ENCODE data around the gene PAPSS1.

The PAPSS1 gene

GRCh38 chr4:107719922-107720722 is at the start of gene PAPSS1:
TSS of gene PAPSS1 (minus strand) at chr4:107720234. CDS start at chr4:107720179, 55 bp downstream.
- in situ Hi-C loops (cut with MboI; ENCODE audit: low sequenced_read_pairs): no loop called here

- in situ Hi-C loops (cut with MboI; ENCODE audit: low sequenced_read_pairs): no loop called here
These were observed 40.4 kb upstream of the PAPSS1 start for GRCh38 chr4:107760281-107760947.

GRCh38 chr4:107757864-107758476 is 37.9 kb upstream of the PAPSS1 start:
- in situ Hi-C loops (cut with MboI; ENCODE audit: low sequenced_read_pairs): loop anchor here (10.0 kb wide), 1 partner anchor 157 kb away; no protein-coding TSS in a partner anchor

- in situ Hi-C loops (cut with MboI; ENCODE audit: low sequenced_read_pairs): loop anchor here (10.0 kb wide), 1 partner anchor 158 kb away; no protein-coding TSS in a partner anchor
These were observed 37.2 kb upstream of the PAPSS1 start for GRCh38 chr4:107757283-107757682.

- in situ Hi-C loops (cut with MboI; ENCODE audit: low sequenced_read_pairs): loop anchor here (10.0 kb wide), 1 partner anchor 159 kb away; no protein-coding TSS in a partner anchor
These were observed 35.9 kb upstream of the PAPSS1 start for GRCh38 chr4:107755841-107756356.

GRCh38 chr4:107751670-107752069 is 31.6 kb upstream of the PAPSS1 start:
- in situ Hi-C loops (cut with MboI; ENCODE audit: low sequenced_read_pairs): loop anchor here (10.0 kb wide), 1 partner anchor 163 kb away; no protein-coding TSS in a partner anchor

GRCh38 chr4:107747748-107748486 is 27.9 kb upstream of the PAPSS1 start:
- in situ Hi-C loops (cut with MboI; ENCODE audit: low sequenced_read_pairs): no loop called here

GRCh38 chr4:107746161-107746560 is 26.1 kb upstream of the PAPSS1 start:
- in situ Hi-C loops (cut with MboI; ENCODE audit: low sequenced_read_pairs): no loop called here

GRCh38 chr4:107744532-107744931 is 24.5 kb upstream of the PAPSS1 start:
- in situ Hi-C loops (cut with MboI; ENCODE audit: low sequenced_read_pairs): no loop called here

GRCh38 chr4:107743532-107743931 is 23.5 kb upstream of the PAPSS1 start:
- in situ Hi-C loops (cut with MboI; ENCODE audit: low sequenced_read_pairs): no loop called here

GRCh38 chr4:107742791-107743190 is 22.8 kb upstream of the PAPSS1 start:
- in situ Hi-C loops (cut with MboI; ENCODE audit: low sequenced_read_pairs): no loop called here

GRCh38 chr4:107742196-107742595 is 22.2 kb upstream of the PAPSS1 start:
- in situ Hi-C loops (cut with MboI; ENCODE audit: low sequenced_read_pairs): no loop called here

GRCh38 chr4:107740950-107741701 is 21.1 kb upstream of the PAPSS1 start:
- in situ Hi-C loops (cut with MboI; ENCODE audit: low sequenced_read_pairs): no loop called here

GRCh38 chr4:107740381-107740780 is 20.3 kb upstream of the PAPSS1 start:
- in situ Hi-C loops (cut with MboI; ENCODE audit: low sequenced_read_pairs): no loop called here

- in situ Hi-C loops (cut with MboI; ENCODE audit: low sequenced_read_pairs): no loop called here
These were observed 17.4 kb upstream of the PAPSS1 start for GRCh38 chr4:107737450-107737849.

GRCh38 chr4:107736924-107737448 is 17.0 kb upstream of the PAPSS1 start:
- in situ Hi-C loops (cut with MboI; ENCODE audit: low sequenced_read_pairs): no loop called here

GRCh38 chr4:107736037-107736436 is 16.0 kb upstream of the PAPSS1 start:
- in situ Hi-C loops (cut with MboI; ENCODE audit: low sequenced_read_pairs): no loop called here

- in situ Hi-C loops (cut with MboI; ENCODE audit: low sequenced_read_pairs): no loop called here
These were observed 14.1 kb upstream of the PAPSS1 start for GRCh38 chr4:107734120-107734519.

- in situ Hi-C loops (cut with MboI; ENCODE audit: low sequenced_read_pairs): no loop called here
These were observed 13.4 kb upstream of the PAPSS1 start for GRCh38 chr4:107733431-107733925.

Data from HL-60/S4 treated with phorbol 12-myristate 13-acetate at 8.2 ng/mL for 4 days and 3 days (cell line).